GM04503 (cell line): ENCODE data around the gene SMIM8.
"Not testable (repeated sequence)": the region's sequence is repeated elsewhere in the genome, so short reads cannot be mapped to it uniquely, and the experiment has no call there.

Experiments
- DNase-seq: peaks from one replicate; pipeline ENCODE4 v3.0.0-alpha.2; 2012; ENCODE audit warnings: low read depth

Gene SMIM8, protein sequence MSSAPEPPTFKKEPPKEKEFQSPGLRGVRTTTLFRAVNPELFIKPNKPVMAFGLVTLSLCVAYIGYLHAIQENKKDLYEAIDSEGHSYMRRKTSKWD

DNA sequence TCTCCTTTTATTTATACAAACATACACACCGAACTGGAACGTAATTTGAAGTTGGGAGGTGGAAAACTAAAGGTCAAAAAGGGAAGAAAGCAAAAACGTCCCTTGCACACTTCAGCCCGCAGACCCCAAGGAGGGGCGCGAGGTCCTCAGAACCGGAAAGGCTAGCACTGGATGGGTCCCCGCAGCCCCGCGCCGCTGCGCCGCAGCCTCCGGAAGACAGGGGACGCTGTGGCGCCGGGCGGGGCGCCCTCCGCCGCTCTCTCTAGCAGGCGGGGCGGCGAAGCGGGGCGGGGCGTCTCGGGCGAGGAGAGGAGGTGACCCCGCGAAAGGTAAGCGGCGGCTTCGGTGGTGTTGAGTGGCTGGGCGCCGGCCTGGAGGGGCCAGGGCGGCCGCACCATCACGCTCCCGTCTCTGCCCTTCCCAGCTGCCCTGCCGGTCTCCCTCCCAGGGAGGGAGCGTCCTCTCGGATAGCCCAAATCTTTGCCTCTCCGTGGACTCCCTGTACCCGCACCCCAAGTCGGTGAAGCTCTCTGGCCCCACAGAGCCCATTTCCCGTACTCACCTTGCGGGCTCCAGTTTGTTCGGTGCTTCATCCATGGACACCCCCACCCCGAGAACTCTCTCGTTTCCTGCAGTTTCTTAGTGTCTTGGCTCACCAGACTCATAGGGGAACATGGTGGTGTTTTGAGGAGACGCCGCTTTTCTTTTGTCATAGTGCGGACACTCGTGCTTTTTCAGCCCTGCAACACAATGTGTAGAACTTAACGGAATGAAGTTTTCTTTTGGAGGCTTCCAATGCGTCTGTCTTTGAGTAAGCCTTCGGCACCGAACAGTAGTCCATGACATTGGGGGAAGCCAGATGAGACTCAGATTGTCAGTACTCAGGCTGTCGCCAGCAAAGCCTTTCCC lies at the start of gene SMIM8:
Gene SMIM8 (plus strand): TSS at position 285 of the 909 bp plus-strand sequence. CDS start 14,444 bp downstream, outside the sequence.
- DNase-seq, result no peak

DNA sequence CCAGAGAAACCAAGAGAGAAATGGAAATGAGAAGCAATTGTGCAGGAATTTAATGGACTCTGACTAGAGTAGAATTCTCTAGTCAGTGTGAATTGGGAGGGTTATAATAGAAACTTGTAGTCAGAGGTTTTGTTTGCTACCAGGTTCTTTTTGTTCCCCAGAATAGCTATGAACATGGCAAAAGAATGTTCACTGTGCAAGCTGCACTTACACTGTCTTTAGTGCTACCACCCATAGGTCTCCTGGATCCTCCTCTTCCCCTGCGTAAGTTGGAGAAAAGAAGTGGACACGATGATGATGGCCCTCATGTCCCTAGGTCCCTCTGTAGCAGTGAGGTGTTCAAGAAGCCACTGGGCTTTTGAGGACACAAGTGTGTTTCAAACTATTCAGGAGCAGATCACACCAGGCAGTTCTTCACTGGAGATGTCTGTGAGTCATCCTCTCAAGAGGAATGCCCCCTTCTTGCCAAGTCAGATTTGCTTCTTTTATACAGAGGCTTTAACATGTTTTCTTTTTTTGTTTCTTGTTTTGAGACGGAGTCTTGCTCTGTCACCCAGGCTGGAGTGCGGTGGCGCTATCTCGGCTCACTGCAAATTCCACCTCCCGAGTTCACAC lies 47.6 kb upstream of the SMIM8 start:
- DNase-seq, result peak; percentile 43

GRCh38 chr6:87276624-87277023 lies 45.8 kb upstream of the SMIM8 start:
- no peak for DNase-seq

DNA sequence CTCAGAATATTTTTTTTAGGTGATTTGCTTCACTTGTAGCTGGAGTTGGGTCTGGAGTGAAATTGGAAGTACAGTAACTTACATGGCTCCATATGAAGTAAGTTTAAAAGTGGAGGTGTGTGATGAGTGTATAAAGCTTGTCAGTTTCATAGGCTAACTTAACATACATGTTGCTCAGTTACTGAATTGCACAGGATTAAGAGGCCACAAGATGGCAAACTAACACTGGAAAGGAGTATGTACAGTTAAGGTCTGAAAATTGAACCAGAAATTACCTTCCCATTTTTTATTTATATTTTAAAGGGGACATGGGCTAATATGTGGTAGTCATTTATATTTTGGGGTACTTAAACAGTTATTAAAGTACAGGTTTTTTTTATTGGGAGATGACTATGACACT lies 45.3 kb upstream of the SMIM8 start:
- no peak for DNase-seq

DNA sequence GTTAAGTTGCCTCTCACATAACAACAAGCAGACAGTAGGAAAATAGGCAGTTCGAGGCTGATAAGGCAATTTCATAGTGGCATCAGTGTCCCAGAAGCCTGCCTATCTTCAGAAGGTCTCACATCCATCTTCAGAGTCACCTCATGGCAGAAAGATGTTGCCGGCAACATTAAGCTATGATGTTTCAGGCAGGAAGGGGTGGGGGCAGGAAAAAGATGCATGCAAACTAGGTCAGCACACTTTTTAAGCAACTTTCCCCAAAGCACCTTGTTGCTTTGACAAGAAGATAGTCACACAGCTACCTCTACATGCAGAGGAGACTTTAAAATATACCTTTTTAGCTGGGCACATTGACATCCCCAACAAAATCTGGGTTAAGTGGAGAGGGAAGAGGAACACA lies 43.2 kb upstream of the SMIM8 start:
- DNase-seq, result no peak

GRCh38 chr6:87281426-87281825 lies 41.0 kb upstream of the SMIM8 start:
- no peak for DNase-seq

DNA sequence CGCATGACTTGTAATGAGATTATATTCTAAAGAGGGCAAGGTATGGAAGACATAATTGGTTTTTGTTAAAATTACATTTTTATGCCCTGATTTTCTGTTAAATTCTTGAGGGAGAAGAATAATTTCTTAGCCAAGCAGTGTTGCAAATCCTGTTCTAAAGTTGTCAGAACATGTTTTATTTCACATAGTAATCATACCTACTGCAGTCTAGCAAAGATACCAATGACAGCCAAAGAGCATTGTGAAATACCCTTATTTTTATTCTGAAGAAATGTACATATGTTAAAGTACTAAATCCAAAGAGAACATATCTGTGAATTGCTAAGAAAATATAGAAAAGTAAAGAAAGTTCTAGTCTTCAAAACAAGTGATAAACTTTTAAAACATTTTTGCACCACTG lies 39.6 kb upstream of the SMIM8 start:
- no peak for DNase-seq

DNA sequence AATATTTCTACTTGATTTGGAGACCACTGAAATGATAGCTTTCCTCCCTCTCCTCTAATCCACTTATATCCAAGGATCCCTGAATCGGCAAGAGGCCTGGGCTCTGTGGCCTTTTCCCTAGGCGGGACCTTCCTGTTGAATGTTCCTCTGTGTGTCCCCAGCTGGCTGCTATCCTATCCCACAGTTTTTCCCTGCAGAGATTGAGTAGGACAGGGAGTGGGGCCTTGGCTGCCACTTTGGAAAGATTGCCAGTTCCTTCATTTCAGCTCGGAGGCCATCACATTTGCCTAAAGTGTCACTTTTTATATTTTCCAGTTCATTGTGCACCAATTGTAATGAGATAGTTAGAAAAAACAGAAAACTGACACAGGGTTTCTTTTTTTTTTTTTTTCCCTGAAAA lies 38.9 kb upstream of the SMIM8 start:
- no peak for DNase-seq

DNA sequence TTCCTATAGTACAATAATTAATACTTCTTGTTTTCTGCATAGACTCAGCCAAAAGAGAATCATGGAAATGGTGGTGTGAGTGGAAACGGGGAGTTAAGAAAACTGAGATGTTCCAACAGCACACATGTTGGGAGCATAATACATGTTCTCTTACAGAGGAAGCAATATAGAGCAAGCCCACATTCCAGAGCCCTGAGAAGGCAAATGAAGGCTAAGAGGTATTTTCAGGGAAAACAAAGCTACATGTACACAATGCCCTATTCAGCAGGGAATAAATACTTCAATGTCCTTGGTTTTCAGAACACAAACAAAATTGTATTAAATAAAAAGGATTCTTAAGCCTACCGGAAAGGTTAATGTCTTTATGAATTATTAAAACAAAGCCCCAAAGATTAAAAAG lies 35.1 kb upstream of the SMIM8 start:
- no peak for DNase-seq

- DNase-seq, result no peak
These were observed 32.8 kb upstream of the SMIM8 start for GRCh38 chr6:87289571-87289970.

GRCh38 chr6:87291883-87292282 lies 30.5 kb upstream of the SMIM8 start:
- no peak for DNase-seq

- no peak for DNase-seq
These were observed 28.9 kb upstream of the SMIM8 start for GRCh38 chr6:87293526-87293925.

DNA sequence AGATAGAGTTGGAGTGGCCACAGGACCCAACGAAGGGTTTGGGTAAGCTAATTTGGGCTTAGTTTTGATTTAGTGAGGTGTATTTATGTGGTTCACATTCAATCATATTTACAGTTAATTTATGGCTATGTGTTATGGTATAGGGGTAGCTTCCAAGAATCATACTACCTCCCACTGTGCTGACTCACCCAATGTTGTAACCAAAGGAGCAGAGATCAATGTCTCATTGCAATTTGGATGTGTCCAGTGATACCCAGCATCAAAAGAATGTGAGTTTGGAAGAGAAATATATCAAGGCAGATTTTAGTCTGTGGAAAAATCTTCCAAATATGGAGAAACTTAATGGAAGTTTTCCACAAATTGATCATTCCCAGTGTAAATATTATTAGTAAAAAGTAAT lies 25.3 kb upstream of the SMIM8 start:
- DNase-seq, result no peak

GRCh38 chr6:87301277-87301676 lies 21.1 kb upstream of the SMIM8 start:
- DNase-seq, result not testable (repeated sequence)

GRCh38 chr6:87308970-87309369 lies 13.4 kb upstream of the SMIM8 start:
- no peak for DNase-seq

DNA sequence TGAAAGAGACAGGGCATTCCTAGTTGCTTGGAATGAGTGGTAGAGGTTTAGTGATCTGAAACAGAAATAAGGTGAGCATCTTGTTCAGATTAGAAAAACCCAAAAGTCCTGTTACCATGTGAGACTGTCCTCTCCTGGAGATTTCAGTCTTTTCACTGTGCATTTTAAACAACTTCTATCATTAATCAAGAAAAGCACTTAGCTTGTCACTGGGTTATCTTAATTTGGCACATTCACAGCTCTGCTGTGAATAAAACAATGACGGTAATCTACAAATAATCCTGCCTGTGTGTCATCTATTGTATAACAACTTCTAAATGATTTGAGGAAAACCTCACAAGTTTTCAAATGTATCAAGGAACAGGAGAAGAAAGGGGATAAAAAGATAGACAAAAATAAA lies 9.5 kb upstream of the SMIM8 start:
- DNase-seq, result no peak

DNA sequence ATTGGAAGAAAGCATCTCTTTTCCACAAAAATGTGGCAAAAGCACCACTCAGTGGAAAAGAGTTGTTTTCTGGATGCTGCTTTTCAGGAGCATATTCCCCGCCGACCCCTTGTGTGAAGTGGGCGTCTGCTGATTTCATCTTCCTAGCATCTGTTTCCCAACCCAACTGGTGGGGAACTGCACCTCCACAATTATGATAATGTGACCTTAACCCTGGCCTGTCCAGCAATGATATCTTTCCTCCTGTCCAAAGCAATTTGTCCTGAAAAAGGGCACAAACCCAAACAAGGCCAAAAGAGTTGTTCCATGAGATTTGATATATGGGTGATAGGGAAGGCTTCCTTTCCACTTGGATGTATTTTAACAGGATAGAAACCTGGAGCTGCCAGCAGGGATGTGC lies 7.3 kb upstream of the SMIM8 start:
- no peak for DNase-seq

DNA sequence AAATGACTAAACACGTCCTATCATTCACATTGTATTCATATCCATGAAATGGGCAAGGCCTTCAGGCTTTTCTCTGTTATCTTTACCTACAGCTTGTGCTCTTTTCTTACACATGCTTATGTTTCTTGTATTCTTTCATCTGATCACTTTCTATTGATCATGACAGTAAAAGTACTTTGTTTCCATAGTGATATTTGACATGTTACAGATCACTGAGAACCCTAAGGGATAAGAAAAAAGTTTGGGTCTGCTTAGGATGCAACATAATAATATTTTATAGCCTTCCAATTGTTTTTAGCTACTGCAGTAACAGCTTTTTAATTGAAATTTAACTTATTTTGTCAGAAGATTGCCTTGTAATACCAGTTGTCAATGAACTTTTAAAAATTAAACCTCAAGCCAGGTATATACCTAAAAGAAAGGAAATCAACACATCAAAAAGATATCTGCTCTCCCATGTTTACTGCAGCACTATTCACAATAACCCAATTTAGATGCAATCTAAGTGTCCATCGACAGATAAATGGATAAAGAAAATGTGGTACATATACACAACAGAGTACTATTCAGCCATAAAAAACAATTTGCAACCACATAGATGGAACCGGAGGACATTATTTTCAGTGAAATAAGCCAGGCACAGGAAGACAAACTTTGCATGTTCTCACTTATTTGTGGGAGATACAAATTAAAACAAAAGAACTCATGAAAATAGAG lies 3.0 kb upstream of the SMIM8 start:
- no peak for DNase-seq

DNA sequence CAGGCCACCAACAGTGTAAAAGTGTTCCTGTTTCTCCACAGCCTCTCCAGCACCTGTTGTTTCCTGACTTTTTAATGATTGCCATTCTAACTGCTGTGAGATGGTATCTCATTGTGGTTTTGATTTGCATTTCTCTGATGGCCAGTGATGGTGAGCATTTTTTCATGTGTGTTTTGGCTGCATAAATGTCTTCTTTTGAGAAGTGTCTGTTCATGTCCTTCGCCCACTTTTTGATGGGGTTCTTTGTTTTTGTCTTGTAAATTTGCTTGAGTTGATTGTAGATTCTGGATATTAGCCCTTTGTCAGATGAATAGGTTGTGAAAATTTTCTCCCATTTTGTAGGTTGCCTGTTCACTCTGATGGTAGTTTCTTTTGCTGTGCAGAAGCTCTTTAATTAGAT lies 1.5 kb downstream of the SMIM8 start:
- DNase-seq, result not testable (repeated sequence)

DNA sequence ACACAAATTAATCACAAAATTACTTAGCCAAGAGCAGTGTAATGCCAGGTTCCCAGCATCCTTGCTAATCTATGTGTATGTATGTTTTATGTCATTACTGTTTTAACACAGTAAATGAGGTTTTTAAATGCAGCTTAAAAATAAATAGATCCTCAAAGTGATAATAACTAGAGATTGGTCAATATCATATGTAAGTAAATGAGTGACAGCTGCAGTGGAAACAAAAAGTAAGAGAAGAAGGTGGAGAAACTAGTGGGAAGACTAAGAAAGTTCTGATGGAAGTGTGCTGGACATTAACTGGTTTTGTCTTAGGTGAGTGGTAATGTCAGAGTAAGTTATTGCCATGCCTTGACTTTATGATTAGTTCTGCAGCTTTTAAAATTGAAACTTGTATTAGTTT lies 8.6 kb downstream of the SMIM8 start:
- no peak for DNase-seq

DNA sequence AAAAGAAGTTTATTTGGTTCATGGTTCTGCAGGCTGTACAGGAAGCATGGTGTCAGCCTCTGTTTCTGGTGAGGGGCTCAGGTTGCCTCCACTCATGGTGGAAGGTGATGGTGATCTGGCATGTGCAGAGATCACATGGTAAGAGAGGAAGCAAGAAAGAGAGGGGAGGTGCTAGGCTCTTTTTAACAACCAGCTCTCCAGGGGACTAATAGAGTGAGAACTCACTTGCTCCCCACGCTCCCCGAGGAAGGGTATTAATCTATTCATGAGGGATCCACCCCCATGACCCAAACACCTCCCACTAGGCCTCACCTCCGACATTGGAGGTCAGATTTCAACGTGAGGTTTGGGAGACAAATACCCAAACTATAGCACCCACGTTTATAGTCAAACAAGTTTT lies 10.6 kb downstream of the SMIM8 start:
- DNase-seq, result no peak

- DNase-seq, result no peak
These were observed 11.3 kb downstream of the SMIM8 start for GRCh38 chr6:87333591-87334181.
